NCI-H524 (cell line): ENCODE data around the gene ARHGEF35.
"Not testable (repeated sequence)": the region's sequence is repeated elsewhere in the genome, so short reads cannot be mapped to it uniquely, and the experiment has no call there.

ENCODE experiments used
- DNase-seq, 2 experiments: peaks; one replicate each; lab custom pipeline; 2025; lab: John Stamatoyannopoulos, UW

ARHGEF35 gene

DNA sequence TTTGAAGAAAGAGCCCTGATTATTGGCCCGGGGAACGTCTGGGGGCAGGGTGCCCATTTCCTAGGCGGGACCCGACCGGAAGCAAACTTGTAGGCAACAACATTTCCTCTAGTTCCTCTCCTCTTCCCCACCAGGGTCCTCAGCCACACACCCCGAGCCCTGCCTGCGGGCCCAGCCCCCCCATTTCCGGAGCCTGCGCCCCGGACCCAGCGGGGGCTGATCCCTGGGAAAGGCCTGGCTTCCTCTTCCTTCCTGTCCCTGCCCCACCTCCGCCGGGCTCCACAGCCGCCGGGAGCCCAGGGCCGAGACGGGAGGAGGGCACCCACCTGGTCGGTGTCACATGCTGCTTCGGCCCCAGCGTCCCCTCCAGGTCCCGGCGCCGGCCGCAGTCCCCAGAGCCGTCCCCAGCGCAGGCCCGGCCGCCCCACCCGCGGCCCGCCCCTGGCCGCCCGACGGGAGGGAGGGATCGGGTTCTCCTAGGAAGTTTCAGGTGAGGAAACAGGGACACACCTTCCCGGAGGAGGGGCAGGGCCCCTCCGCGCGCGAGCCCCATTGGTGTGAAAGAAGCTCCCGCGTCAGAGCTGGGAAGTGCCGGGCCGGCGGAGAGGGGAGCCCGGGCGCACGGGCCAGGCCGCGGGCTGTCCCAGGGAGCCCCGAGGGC, at the start of gene ARHGEF35:
ARHGEF35 (minus strand) TSS at position 622 of the 661 bp plus-strand sequence. CDS start 7,450 bp downstream, outside the sequence.
- DNase-seq = not testable (repeated sequence)

DNA sequence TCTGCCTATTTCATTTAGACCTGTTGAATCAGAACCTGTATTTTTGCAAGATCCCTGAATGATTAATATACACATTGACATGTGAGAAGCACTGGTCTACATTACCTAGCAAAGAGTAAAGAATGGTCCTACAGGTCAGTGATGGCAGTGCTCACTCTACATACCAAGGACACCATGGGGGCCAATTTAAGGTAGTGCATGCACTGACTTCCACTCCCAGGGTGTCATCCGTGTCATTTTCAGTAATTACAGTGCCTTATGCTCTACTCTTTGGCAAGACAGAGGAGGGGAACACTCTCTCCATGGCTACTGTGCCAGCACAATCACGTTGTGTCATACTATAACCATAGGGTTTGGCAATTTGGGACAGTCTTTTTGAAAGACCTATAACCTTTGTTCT, 49.7 kb upstream of the ARHGEF35 start:
- DNase-seq = not testable (repeated sequence)

DNA sequence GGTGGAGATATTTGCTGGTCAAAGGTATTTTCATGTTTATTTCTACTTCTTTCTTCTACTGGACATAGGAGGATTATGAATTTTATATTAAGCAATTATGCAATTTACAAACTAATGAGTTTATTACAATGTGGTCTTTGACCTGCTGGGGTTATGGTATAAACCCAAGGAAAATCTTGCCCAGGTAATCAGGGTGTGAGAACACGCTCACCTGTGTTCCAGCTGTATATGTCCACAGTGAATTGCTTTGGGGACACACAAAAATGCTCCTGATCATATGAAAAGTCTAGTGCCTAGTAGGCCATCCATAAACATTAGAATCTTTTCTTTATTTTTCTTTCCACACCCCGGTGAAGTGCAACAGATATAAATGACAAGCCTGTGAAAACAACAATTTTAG, 43.7 kb upstream of the ARHGEF35 start, which contains the start of gene OR2A42:
OR2A42 (minus strand) TSS at position 241 of the 400 bp plus-strand sequence. CDS start 6,762 bp downstream, outside the sequence.
- DNase-seq = not testable (repeated sequence)

GRCh38 chr7:144238530-144239082, 43.0 kb upstream of the ARHGEF35 start:
- not testable (repeated sequence) for DNase-seq

GRCh38 chr7:144233039-144233438, 37.4 kb upstream of the ARHGEF35 start:
- not testable (repeated sequence) for DNase-seq

DNA sequence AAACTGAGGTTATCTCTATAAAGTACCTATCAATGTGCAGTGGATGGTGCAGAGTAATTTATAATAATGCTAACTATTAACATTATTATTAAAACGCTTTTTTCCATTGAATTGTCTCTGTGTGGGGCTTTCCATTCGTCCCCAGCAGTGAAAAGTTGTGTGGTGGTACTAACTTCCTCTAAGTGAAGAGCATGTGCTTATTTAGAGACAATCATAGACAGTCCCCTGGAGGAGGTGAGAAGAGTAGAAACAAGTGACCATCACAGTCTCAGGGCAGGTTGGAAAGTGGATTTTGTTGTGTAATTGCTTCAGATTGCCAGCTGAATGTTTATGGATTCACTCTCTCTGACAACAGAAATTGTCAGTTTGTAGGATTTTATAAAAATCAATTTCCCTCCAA, 35.4 kb upstream of the ARHGEF35 start:
- DNase-seq = not testable (repeated sequence)

DNA sequence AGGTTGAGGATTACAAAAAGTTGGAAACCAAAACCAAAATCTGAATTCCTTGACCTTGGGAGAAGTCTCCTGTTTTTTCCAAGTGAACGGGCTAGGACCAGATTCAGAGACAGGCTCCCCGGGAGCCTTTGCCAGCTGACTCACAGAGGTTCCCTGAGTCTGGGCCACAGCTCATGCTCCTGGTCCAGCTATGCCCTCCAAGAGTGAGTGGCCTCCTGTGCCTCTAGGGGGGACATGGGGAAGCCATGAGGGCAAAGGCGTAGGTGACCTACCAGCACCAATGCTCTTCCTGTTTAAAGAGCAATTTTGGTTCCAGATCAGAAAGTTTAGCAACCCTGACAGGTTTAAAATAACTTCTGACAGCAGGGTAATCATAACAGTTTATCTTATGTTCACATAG, 33.2 kb upstream of the ARHGEF35 start:
- DNase-seq = not testable (repeated sequence)

DNA sequence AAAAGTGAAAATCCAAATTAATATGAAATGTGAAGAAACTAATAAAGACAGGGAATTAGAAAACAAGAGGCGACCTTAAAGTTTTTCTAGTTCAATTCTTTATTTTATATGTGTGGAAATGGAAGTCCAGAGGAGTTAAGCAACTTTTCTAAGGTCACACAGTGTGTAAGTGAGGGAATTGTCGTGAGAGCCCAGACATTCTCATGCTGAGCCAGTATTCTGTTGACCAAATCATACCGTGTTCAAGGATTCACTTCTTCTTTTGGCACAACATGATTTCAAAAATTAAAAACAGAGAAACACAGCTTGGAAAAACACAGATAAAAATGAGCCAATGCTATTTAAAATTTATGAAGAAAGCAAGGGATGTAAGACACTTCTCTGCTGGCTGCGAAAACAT, 31.2 kb upstream of the ARHGEF35 start:
- DNase-seq = not testable (repeated sequence)

DNA sequence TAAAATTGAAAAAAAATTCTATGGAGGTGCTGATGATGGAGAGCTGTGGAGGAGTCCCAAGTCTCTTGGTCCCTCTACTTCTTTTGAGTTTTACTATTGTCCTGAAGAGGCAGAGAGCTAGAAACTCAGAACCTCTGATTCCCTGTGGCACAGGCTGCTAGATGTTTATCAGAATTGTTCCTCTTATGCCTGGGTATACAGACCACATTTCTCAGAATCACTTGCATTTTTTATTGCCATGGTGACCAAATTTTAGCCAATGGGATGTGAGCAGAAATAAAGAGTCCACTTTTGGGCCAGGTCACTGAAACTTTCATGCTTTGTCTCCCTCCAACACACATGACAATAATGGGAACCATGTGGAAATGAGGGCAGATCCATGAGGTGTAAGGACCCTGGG, 28.0 kb upstream of the ARHGEF35 start:
- not testable (repeated sequence) for DNase-seq

- not testable (repeated sequence) for DNase-seq
Measured at GRCh38 chr7:144220531-144220930, 24.9 kb upstream of the ARHGEF35 start.

- DNase-seq = not testable (repeated sequence)
Measured at GRCh38 chr7:144219149-144219548, 23.5 kb upstream of the ARHGEF35 start.

- DNase-seq = not testable (repeated sequence)
Measured at GRCh38 chr7:144218581-144218980, 22.9 kb upstream of the ARHGEF35 start.

DNA sequence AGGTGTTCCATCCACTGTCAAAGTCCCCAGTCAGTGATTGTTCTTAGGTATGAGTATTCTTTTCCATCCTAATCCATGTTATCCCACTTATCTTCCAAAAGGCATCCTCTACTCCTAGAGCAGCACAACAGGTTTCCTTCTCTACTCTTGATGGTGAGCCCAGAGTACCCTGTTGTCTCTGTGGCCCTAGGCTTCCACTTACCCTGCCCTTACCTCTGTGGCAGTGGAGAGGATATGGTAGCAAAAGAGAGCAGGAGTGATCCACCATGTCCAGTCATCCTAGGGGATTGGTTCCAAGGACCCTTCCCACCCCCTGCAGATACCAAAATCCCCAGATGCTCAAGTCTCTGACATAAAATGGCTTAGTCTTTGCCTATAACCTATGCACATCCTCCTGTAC, 21.6 kb upstream of the ARHGEF35 start:
- not testable (repeated sequence) for DNase-seq

DNA sequence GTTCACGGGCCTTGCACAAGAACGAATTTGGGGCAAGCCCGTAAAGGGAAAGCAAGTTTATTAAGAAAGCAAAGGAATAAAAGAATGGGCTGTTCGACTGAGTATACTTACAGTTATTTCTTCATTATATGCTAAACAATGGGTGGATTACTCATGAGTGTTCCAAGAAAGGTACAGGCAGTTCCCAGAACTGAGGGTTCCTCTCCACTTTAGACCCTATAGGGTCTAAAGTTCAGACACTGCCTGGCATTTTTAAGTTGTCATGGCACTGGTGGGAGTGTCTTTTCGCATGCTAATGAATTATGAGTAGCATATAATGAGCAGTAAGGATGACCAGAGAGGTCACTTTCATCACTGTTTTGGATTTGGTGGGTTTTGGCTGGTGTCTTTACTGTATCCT, 9.7 kb upstream of the ARHGEF35 start:
- not testable (repeated sequence) for DNase-seq

DNA sequence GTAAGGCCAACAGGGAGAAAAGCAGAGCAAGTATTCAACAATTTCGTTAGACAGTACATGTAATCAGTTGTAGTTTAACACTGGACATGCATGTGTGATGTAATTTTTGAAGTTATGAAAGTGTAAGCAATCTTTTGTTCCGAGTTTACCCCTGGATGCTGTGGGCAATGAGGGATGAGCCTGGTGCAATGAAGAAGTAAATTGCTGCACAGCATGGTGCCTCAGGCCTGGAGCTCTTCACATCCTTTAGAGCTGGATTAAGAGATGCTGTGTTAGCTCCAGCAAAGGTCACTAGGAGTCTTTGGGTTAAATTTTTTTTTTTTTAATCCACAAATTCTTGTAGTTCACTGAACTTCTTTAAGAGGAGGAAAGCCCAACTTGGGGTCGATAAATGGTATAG, 7.5 kb upstream of the ARHGEF35 start:
- DNase-seq = not testable (repeated sequence)

DNA sequence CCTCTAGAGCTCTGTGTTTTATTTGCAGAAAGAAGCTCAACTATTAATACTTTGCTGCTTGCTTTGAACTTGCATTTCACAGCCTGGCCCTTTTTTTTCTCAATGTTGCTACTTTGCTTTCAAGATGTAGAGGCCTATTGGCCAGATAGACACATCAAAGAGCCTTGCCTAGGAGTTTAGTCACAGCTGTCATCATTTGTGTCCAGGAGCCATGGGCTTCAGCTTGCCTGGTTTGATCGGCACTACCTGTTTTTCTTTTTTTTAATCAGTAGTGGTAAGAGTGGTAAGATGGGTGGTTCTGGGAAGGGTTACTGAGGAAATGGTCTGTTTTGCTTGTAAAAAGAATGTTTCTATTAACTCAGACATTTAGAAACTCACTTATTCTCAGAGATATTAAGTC, 6.3 kb upstream of the ARHGEF35 start:
- DNase-seq = not testable (repeated sequence)

DNA sequence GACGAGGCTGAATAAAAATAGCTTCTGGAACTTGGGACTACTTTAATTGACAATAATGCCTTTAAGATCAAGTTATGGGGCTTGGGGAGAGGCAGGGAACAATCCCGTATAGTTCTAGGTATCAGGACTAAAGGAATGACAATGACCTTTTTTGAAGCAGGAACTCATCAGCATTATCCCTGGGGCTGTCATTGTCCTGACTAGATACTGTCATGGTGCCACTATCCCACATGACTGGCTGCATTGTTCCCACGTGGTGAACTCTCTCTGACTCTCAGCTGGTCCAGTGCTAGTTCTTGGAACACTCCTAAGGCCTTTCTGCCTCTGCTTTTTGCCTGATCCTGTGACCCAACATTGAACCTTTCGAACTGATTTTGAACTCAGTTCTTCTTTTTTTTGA, 3.3 kb upstream of the ARHGEF35 start:
- DNase-seq = not testable (repeated sequence)

- DNase-seq = not testable (repeated sequence)
Measured at GRCh38 chr7:144194453-144194852, 1.2 kb downstream of the ARHGEF35 start.

DNA sequence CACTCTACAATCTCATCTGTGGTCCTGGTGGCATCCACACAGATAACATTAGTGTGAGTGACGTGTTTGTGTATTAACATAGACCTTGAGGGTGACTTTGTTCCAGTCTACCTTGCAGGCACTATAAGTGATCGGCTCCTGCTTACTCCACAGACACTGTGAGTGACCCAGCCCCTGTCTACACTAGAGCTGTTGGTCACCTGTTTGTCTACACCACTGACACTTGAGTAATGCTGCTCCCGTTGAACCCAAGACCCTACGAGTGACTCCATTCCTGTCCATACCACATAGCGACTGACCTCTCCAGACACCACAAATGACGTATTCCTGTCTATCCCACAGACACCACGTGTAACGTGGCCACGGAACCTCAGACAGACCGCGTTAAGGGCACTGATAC, 1.9 kb downstream of the ARHGEF35 start:
- DNase-seq = not testable (repeated sequence)

DNA sequence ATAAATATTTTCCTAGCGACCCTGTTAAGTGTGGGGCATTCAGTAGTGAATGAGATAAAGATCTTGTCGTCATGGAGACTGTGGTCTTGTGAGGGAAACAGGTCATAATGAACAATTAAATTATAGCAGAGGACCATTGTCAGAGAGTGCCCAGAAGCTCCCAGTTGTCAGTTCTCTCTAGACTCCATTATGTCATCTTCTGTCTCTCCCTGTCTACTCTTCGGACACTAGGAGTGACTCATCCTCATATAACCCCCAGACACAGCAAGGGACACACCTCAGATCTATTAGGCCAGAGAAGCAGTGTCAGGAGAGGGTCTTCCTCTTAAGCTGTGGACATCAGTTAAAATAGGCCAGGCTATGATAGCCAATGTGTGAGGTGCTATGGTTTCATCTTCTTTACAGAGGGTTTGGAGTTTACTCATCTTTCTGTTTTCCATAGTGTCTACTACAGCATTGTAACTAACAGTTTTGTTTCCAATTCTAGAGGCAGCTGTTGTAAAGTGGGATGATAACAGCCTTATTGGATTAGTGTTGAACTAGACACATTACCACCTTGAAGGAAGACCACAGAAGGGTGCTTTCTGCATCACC, 7.0 kb downstream of the ARHGEF35 start:
- not testable (repeated sequence) for DNase-seq

GRCh38 chr7:144187848-144188247, 7.8 kb downstream of the ARHGEF35 start:
- not testable (repeated sequence) for DNase-seq

DNA sequence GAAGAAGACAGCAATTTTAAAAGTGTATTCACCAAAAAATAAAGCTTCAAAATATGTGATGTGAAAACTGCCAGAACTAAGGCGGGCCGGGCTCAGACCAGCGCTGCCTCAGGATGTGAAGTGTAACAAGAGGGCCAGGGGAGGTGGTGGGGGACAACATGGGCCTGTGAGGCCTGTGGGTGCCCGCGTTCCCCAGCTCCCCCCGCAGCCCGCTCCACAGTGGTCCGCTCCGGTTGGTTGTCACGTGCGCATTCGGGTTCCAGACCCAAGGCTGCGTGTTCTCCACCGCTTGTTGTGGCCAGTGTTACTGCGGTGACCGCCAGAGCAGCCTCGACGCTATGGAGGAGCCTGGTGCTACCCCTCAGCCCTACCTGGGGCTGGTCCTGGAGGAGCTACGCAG, 12.5 kb downstream of the ARHGEF35 start, which contains the start of gene CTAGE4:
CTAGE4 (plus strand) TSS at position 301 of the 400 bp plus-strand sequence; CDS start at position 339, 38 bp downstream.
- not testable (repeated sequence) for DNase-seq

- DNase-seq = not testable (repeated sequence)
Measured at GRCh38 chr7:144179165-144179479, 16.5 kb downstream of the ARHGEF35 start.
